ENCODE measurements around the gene LMF1.

LMF1 gene

GRCh38 chr16:879461-879861 is 91.3 kb downstream of the LMF1 start:
- TF ChIP-seq ZNF274 (IDR thresholded peaks at IDR 0.05; ENCODE audit: low read depth, low read length): no peak
- H3K4me3 ChIP-seq (ENCODE audit: low read length): no peak overlapping the region

- no peak overlapping the region for H3K4me3 ChIP-seq (ENCODE audit: low read length)
- TF ChIP-seq ZNF274 (IDR thresholded peaks at IDR 0.05; ENCODE audit: low read depth, low read length): no peak
Measured at GRCh38 chr16:878886-879285, 91.9 kb downstream of the LMF1 start.

- no peak for TF ChIP-seq ZNF274 (IDR thresholded peaks at IDR 0.05; ENCODE audit: low read depth, low read length)
Measured at GRCh38 chr16:878072-878784, 92.6 kb downstream of the LMF1 start.

GRCh38 chr16:877242-878071 is 93.3 kb downstream of the LMF1 start:
- no peak for TF ChIP-seq ZNF274 (IDR thresholded peaks at IDR 0.05; ENCODE audit: low read depth, low read length)
- no peak overlapping the region for H3K4me3 ChIP-seq (ENCODE audit: low read length)

More at GRCh38 chr16:878072-878784, 92.6 kb downstream of the LMF1 start:
- no peak overlapping the region for H3K4me3 ChIP-seq (ENCODE audit: low read length)

GRCh38 chr16:876523-877241 is 94.1 kb downstream of the LMF1 start:
- TF ChIP-seq ZNF274 (IDR thresholded peaks at IDR 0.05; ENCODE audit: low read depth, low read length): no peak
- H3K4me3 ChIP-seq (ENCODE audit: low read length): no peak overlapping the region

DNA sequence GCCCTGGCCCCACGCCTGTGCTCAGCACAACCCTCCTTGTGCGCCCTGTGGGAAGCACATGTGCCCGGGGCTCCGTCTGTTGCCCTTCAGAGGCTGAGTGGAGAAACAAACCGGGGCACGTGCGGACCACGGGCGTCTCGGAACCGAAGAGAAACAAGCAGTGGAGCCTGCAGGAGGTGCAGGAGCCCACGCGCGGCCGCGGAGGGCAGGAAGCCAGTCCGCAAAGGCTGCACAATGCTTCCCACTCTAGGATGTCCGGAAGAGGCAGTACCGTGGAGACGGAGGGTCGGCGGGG is 94.8 kb downstream of the LMF1 start:
- no peak for TF ChIP-seq ZNF274 (IDR thresholded peaks at IDR 0.05; ENCODE audit: low read depth, low read length)

GRCh38 chr16:875182-876040 is 95.4 kb downstream of the LMF1 start:
- H3K4me3 ChIP-seq (ENCODE audit: low read length): no peak overlapping the region
- no peak for TF ChIP-seq ZNF274 (IDR thresholded peaks at IDR 0.05; ENCODE audit: low read depth, low read length)

More for the DNA sequence above, 94.8 kb downstream of the LMF1 start:
- H3K4me3 ChIP-seq (ENCODE audit: low read length): no peak overlapping the region

DNA sequence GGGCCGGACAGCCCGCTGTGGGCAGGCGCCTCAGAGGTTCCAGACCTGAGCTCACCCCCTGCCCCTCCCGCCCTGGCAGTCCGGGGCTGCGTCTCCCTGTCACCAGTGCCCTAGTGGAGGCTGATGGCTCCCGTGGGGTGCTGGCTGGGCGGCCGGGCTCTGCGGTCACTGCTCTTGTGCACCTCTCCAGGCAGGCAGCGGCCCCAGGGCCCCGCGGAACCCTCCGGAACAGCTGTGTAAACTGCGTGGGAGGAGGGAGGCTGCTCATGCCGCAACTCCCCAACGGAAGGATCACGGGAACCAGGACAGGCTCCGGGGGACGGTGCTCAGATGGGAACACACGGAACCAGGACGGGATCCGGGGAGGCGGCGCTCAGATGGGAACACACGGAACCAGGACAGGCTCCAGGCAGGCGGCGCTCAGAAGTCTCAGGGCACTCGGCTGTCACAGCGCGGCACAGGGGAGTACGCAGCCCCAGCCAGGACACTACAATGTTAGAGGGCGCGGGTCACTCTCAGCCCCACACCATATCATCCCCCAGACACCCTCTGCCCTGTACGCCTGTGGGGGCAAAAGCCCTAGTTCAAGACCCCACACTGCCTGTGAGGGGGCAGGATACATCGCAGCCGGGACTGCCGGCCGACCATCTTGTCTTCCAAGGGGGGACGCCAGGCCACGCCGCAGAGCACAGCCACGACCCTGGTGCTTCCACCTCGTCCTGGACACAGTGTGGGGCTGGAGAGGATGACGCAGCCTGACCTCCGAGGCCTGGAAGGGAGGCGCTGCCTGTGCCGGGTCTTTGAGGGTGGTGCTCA is 96.2 kb downstream of the LMF1 start:
- TF ChIP-seq ZNF274 (IDR thresholded peaks at IDR 0.05; ENCODE audit: low read depth, low read length): no peak

DNA sequence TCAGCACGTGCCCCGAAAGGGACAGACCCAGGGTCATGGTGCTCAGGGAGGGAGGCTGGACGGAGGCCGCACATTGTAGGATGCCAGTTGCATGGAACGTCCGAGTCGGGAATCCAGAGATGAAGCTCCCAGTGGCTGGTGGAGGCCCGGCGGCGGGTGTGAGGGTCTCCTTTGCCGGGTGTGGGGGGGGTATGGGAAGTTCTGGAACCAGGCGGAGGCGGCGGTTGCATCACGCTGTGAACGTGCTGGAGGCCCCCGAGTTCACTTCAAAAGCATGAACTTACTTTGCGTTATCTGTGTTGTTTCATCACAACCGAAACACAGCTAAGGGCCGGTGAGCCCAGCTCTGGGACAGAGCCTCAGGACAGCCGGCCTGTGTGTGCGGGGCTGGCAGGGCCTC is 96.9 kb downstream of the LMF1 start:
- H3K4me3 ChIP-seq (ENCODE audit: low read length): no peak overlapping the region
- no peak for TF ChIP-seq ZNF274 (IDR thresholded peaks at IDR 0.05; ENCODE audit: low read depth, low read length)

More for the DNA sequence above, 96.2 kb downstream of the LMF1 start:
- H3K4me3 ChIP-seq (ENCODE audit: low read length): no peak overlapping the region

GRCh38 chr16:873243-873661 is 97.5 kb downstream of the LMF1 start:
- TF ChIP-seq ZNF274 (IDR thresholded peaks at IDR 0.05; ENCODE audit: low read depth, low read length): no peak
- H3K4me3 ChIP-seq (ENCODE audit: low read length): no peak overlapping the region

GRCh38 chr16:872436-873242 is 98.1 kb downstream of the LMF1 start:
- no peak for TF ChIP-seq ZNF274 (IDR thresholded peaks at IDR 0.05; ENCODE audit: low read depth, low read length)
- H3K4me3 ChIP-seq (ENCODE audit: low read length): no peak overlapping the region

Data from GM08714 (cell line).